Measurements from ENCODE around the gene DLG5.

DNA sequence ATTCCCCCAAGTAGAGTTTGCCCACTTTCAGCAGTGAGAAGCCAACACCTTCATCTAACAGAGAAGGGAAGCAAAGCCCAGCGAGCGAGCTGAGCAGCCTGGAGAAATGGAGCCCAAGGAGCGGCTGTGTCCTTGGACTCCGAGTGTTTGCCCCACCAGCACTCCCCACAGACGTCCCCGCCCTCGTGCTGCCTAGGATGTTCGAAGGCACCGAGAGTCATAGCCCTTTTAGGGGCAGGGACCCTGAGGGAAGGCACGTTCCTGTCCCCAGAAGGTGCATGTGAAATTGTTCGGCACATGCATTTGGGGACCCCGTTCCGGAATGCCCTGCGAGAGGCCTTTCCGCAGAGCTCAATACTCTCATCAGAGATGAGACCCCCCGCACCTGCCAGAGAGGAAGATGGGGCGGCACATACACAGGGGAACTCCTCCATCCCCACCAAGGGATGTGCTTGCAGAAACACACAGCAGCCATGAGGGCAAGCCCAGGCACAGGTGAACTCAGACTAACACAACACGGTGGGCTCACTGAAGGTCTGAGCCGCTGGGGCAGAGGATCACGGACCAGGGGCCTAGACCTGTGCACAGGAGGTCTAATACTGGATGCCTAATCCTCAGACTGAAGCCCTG lies 131.0 kb downstream of the DLG5 start:
- TF ChIP-seq, protein P1, sequence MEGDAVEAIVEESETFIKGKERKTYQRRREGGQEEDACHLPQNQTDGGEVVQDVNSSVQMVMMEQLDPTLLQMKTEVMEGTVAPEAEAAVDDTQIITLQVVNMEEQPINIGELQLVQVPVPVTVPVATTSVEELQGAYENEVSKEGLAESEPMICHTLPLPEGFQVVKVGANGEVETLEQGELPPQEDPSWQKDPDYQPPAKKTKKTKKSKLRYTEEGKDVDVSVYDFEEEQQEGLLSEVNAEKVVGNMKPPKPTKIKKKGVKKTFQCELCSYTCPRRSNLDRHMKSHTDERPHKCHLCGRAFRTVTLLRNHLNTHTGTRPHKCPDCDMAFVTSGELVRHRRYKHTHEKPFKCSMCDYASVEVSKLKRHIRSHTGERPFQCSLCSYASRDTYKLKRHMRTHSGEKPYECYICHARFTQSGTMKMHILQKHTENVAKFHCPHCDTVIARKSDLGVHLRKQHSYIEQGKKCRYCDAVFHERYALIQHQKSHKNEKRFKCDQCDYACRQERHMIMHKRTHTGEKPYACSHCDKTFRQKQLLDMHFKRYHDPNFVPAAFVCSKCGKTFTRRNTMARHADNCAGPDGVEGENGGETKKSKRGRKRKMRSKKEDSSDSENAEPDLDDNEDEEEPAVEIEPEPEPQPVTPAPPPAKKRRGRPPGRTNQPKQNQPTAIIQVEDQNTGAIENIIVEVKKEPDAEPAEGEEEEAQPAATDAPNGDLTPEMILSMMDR (IDR thresholded peaks at IDR 0.05), result no peak
- TF ChIP-seq POLR2A (IDR thresholded peaks at IDR 0.05), result no peak

All from thyroid gland (tissue), 4 donors.